ENCODE data around the gene SMIM35. TPM values are rescaled to one million over a fixed set of nuclear protein-coding genes. Genes with fewer than 3 reads are reported as not detected.

SMIM35 gene
- total RNA-seq, 1 experiment from 2014 or later, result not detected

GRCh38 chr11:117959438-117960149 is 127.2 kb downstream of the SMIM35 start:
- no peak overlapping the region for H3K4me2 ChIP-seq (ENCODE audit: insufficient read depth, insufficient read length, low read length)
- H3K79me1 ChIP-seq (ENCODE audit: insufficient read depth, low read depth, low read length, poor library complexity, severe bottlenecking), result no peaks in the 10 kb centered on the region
- Mint-ChIP-seq H3K27ac (no peak overlapping the region), H3K9me3 (no peaks in the 10 kb centered on the region; a peak in 1 of 5 replicates), H3K36me3 (ENCODE audit: insufficient read depth in 1 of 3, low read depth in 3 of 3) (no peaks in the 10 kb centered on the region), H3K4me3 (no peak overlapping the region), H3K27me3 (ENCODE audit: low read depth) (peaks cover 10% of the 10 kb centered on the region), H3K4me1 (peaks cover 0 to 3% of the 10 kb centered on the region in 2 experiments; a peak in 2 of 4 replicates)
- no peaks in the 10 kb centered on the region for H3K79me2 ChIP-seq (ENCODE audit: insufficient read depth, low read length)
- H3K23me2 ChIP-seq (ENCODE audit: insufficient read length, low read depth, low read length, poor library complexity, severe bottlenecking), result no peaks in the 10 kb centered on the region
- H2BK120ac ChIP-seq (ENCODE audit: low read depth, low read length, poor library complexity, severe bottlenecking), result no peak overlapping the region
- no peak overlapping the region for H2AFZ ChIP-seq (ENCODE audit: low read length)
- no peak overlapping the region for H3K27ac ChIP-seq (ENCODE audit: insufficient read length, low read depth, low read length)
- H3K56ac ChIP-seq (ENCODE audit: insufficient read length, low read depth, low read length), result no peak overlapping the region
- H3K14ac ChIP-seq (ENCODE audit: insufficient read depth, low read length), result no peak overlapping the region
- no peaks in the 10 kb centered on the region for H4K20me1 ChIP-seq (ENCODE audit: control insufficient read depth, insufficient read depth, insufficient read length)
- H3T11ph ChIP-seq (ENCODE audit: low read length), result no peak overlapping the region
- no peaks in the 10 kb centered on the region for H3K4me1 ChIP-seq (ENCODE audit: insufficient read depth, low read length)
- H2AK5ac ChIP-seq (ENCODE audit: insufficient read length, low read length), result no peak overlapping the region
- H2BK15ac ChIP-seq (ENCODE audit: low read depth, low read length), result no peak overlapping the region
- H3K9ac ChIP-seq (ENCODE audit: extremely low read depth, insufficient read length, low read length), result no peak overlapping the region
- H2BK20ac ChIP-seq (ENCODE audit: low read depth, low read length, poor library complexity, severe bottlenecking), result no peak overlapping the region
- no peak overlapping the region for H3K4ac ChIP-seq (ENCODE audit: low read depth, low read length)
- no peak overlapping the region for H2BK12ac ChIP-seq (ENCODE audit: insufficient read length, low read depth, low read length)
- H2BK5ac ChIP-seq (ENCODE audit: insufficient read length, low read length), result no peak overlapping the region
- H4K5ac ChIP-seq (ENCODE audit: insufficient read length, low read depth, low read length), result no peak overlapping the region
- no peak for DNase-seq
- no peaks in the 10 kb centered on the region for H3K27me3 ChIP-seq (ENCODE audit: insufficient read depth, low read length)
- H3K23ac ChIP-seq (ENCODE audit: insufficient read length, low read depth, low read length), result no peak overlapping the region
- no CpG with 5 or more reads among the region's 1 CpG for WGBS (ENCODE audit: extremely low coverage, insufficient read length, low lambda C conversion rate)
- H4K8ac ChIP-seq (replicated peaks; ENCODE audit: insufficient read length, low read depth, low read length), result no peak overlapping the region
- no peak overlapping the region for H4K91ac ChIP-seq (ENCODE audit: insufficient read length, low read depth, low read length)
- no peaks in the 10 kb centered on the region for H3K9me3 ChIP-seq (ENCODE audit: control insufficient read depth, low read depth, low read length)
- TF ChIP-seq, protein P1, sequence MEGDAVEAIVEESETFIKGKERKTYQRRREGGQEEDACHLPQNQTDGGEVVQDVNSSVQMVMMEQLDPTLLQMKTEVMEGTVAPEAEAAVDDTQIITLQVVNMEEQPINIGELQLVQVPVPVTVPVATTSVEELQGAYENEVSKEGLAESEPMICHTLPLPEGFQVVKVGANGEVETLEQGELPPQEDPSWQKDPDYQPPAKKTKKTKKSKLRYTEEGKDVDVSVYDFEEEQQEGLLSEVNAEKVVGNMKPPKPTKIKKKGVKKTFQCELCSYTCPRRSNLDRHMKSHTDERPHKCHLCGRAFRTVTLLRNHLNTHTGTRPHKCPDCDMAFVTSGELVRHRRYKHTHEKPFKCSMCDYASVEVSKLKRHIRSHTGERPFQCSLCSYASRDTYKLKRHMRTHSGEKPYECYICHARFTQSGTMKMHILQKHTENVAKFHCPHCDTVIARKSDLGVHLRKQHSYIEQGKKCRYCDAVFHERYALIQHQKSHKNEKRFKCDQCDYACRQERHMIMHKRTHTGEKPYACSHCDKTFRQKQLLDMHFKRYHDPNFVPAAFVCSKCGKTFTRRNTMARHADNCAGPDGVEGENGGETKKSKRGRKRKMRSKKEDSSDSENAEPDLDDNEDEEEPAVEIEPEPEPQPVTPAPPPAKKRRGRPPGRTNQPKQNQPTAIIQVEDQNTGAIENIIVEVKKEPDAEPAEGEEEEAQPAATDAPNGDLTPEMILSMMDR (conservative IDR thresholded peaks at IDR 0.05), result no peak
- no peak overlapping the region for H3K18ac ChIP-seq (ENCODE audit: insufficient read length, low read depth, low read length)

All from H9 (cell line).